Neural crest cell (in vitro differentiated cells): ENCODE results near the gene NBPF1. TPM values are rescaled to one million over a fixed set of nuclear protein-coding genes. Genes with fewer than 3 reads are reported as not detected.
"Not testable (repeated sequence)": the region's sequence is repeated elsewhere in the genome, so short reads cannot be mapped to it uniquely, and the experiment has no call there.

Experiments used
- DNase-seq: peaks from one replicate; pipeline ENCODE4 v3.0.0; 2021; ENCODE audit warnings: low read depth, mixed read lengths, low spot score
- H3K27ac Mint-ChIP-seq: one replicate; pipeline ENCODE4 v1.8.0; 2021; ENCODE audit warnings: mild to moderate bottlenecking, mixed read lengths; ENCODE audit not compliant: unreplicated experiment
- H3K27me3 Mint-ChIP-seq: 2 replicates; pipeline ENCODE4 v1.8.0; 2021; ENCODE audit warnings: low read depth, mild to moderate bottlenecking, mixed read lengths
- H3K36me3 Mint-ChIP-seq: 2 replicates; pipeline ENCODE4 v1.8.0; 2021; ENCODE audit warnings: low read depth, mild to moderate bottlenecking, mixed read lengths
- H3K4me1 Mint-ChIP-seq: 2 replicates; pipeline ENCODE4 v1.8.0; 2021; ENCODE audit warnings: mixed read lengths
- H3K4me3 Mint-ChIP-seq: one replicate; pipeline ENCODE4 v1.8.0; 2021; ENCODE audit warnings: mild to moderate bottlenecking, mixed read lengths
- H3K9me3 Mint-ChIP-seq: 2 replicates; pipeline ENCODE4 v1.8.0; 2021; ENCODE audit warnings: mixed read lengths
- total RNA-seq: library from RNA; stranded (reverse); gene quantifications from 2 replicates; pipeline ENCODE4 v1.2.1, GENCODE V29; 2021
- TF ChIP-seq, protein P1 (sequence below): fragments of 200-600 bp; sonication (generic); conservative IDR thresholded peaks from 2 replicates; pipeline ENCODE4 v1.5.0; 2021; ENCODE audit warnings: antibody characterized with exemption, mild to moderate bottlenecking

Gene NBPF1
- total RNA-seq, 1 donor from 2014 or later, result 129 TPM

DNA sequence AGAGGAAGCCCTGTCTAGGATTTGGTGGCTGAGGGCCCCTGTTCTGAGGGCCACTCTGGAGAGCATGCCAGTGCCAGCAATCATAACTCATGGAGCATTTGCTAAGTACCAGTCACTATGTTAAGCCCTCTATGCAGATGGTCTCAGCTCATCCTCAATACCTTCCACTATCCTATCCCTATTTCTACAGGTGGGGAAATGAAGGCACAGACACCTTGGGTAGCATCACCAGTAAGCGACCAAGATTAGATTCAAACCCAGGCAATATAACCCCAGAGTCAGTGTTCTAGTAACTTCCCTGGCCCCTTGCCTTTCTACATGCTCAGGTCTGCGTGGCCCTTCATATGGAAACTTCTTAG lies 7.9 kb upstream of the NBPF1 start:
- DNase-seq, result no peak
- TF ChIP-seq, protein P1, sequence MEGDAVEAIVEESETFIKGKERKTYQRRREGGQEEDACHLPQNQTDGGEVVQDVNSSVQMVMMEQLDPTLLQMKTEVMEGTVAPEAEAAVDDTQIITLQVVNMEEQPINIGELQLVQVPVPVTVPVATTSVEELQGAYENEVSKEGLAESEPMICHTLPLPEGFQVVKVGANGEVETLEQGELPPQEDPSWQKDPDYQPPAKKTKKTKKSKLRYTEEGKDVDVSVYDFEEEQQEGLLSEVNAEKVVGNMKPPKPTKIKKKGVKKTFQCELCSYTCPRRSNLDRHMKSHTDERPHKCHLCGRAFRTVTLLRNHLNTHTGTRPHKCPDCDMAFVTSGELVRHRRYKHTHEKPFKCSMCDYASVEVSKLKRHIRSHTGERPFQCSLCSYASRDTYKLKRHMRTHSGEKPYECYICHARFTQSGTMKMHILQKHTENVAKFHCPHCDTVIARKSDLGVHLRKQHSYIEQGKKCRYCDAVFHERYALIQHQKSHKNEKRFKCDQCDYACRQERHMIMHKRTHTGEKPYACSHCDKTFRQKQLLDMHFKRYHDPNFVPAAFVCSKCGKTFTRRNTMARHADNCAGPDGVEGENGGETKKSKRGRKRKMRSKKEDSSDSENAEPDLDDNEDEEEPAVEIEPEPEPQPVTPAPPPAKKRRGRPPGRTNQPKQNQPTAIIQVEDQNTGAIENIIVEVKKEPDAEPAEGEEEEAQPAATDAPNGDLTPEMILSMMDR, result peak; percentile 59
- H3K4me3 Mint-ChIP-seq, result no peak overlapping the region
- H3K27ac Mint-ChIP-seq, result no peak overlapping the region
- H3K27me3 Mint-ChIP-seq, result no peaks in the 10 kb centered on the region
- peaks cover 3% of the 10 kb centered on the region for H3K36me3 Mint-ChIP-seq
- no peaks in the 10 kb centered on the region for H3K4me1 Mint-ChIP-seq
- H3K9me3 Mint-ChIP-seq, result no peaks in the 10 kb centered on the region

DNA sequence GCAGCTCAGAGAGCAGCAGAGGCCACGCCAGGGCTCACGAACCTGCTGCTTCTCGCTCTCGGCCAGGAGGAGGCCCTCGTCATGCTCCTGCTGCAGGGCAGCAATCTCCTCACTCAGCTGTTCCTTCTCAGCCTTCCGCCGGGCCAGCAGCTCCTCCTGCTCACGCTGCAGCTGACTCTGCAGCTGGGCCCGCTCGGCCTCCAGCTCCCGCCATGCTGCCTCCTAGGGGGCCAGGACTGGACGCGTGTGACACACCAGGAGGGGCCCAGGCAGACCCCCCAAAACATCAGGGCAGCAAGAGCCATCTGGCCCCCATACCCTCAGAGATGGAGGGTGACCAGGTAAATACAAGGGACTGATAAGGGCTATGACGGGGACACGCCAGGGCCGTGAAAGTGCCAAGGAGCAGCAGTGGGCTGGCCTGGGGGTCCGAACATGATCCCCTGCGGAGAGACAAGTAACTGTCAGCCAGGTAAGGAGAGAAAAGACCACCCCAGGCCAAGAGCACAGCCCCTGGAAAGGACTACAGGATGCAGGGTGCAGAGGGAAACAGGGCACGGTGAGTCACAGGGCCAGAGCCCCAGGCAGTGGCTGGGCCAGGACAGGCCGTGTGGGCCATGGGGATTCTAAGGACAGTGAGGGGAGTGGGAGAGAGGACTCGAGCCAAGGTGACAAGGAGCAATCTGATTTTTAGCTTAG lies 6.6 kb upstream of the NBPF1 start:
- DNase-seq, H3K27ac Mint-ChIP-seq, H3K27me3 Mint-ChIP-seq, H3K4me1 Mint-ChIP-seq, H3K9me3 Mint-ChIP-seq, H3K4me3 Mint-ChIP-seq, H3K36me3 Mint-ChIP-seq: not testable (repeated sequence)

DNA sequence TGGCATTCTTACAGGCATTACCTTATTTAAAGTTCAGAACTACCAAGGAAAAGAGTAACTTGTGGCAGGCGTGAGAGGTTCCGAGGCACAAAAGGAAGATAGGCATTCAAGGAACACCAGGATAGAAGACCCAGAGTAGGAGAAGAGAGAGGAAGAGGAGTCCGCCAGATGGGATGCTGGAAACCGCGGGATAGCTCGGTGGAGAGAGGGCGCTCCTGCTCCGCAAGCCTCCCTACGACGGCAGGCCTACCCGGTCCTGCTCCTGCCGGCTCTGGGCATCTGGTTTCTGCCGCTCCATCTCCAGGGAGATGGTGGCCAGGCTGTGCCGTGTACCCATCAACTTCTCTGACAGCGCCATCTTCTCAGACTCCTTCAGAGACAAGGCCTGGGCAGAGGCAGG lies 5.4 kb upstream of the NBPF1 start:
- H3K4me3 Mint-ChIP-seq, result no peak overlapping the region
- H3K27me3 Mint-ChIP-seq, result no peaks in the 10 kb centered on the region
- no peak overlapping the region for H3K27ac Mint-ChIP-seq
- no peaks in the 10 kb centered on the region for H3K9me3 Mint-ChIP-seq
- no peaks in the 10 kb centered on the region for H3K4me1 Mint-ChIP-seq
- DNase-seq, result no peak
- H3K36me3 Mint-ChIP-seq, result no peaks in the 10 kb centered on the region
- TF ChIP-seq, protein P1, result no peak

DNA sequence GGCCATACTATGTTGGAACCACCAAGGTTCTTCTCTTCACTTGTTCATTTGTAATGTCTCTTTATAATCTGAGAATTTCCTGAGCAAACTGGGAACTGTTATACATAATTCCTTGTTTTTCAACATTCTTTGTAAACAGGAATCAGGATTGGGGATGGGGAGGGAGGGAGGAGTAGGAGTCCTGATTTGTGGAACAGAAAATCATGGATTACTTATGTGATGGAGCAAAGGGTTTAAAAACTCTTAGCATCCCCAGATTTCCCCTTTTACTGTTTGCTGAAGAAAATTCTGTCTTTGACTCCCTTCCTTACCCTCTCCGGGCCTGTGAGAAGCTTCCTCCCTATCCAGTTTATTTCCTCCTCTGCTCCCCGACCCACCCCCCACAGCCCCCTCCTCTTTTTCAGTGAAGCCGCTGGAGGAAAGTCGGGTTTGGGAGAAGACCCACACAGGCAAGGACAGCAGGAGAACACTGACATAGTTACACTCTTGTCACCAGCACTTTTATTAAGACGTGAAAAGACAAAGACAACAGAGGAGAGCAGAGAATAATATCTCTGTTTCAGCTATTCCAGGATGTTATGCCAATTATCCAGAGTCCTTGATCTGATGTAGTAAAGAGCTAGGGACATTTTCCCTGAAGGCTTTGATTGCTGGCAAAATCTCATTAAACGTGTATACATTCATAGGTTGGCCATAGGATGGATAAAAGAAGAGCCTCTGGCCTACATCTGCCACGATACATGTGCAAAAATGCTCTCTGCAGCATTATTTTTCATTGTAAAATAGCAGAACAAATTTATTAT lies 4.6 kb upstream of the NBPF1 start:
- TF ChIP-seq, protein P1, result no peak
- Mint-ChIP-seq H3K36me3 (no peaks in the 10 kb centered on the region), H3K27ac (no peak overlapping the region), H3K9me3 (no peaks in the 10 kb centered on the region), H3K4me3 (no peak overlapping the region), H3K4me1 (no peaks in the 10 kb centered on the region), H3K27me3 (no peaks in the 10 kb centered on the region)
- no peak for DNase-seq

DNA sequence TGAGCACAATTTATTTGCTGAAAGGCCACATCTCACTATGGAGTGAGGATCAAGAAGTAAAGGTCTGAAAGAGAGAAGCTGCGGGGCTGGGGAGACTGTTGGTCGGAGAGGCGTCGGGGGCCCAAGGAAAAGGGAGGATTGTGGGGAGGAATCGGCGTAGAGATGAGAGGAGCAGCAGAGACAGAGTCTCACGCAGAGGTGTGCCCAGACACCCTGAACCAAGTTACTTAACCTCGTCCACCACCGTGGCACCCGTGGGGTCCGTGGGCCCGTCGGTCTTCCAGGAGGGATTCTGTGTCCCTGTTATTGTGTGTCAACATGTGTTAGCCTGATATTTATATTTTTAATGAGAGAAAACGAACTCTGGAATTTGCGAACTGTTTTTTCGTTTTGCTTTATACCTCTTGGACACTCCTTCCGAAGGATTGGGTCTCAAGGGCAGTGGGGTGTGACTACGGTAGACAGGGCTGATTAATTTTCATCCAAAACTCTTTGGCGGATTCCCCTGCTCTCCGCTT lies 3.8 kb upstream of the NBPF1 start:
- H3K9me3 Mint-ChIP-seq, result no peaks in the 10 kb centered on the region
- DNase-seq, result no peak
- H3K4me1 Mint-ChIP-seq, result no peaks in the 10 kb centered on the region
- H3K4me3 Mint-ChIP-seq, result no peak overlapping the region
- no peaks in the 10 kb centered on the region for H3K27me3 Mint-ChIP-seq
- H3K27ac Mint-ChIP-seq, result no peak overlapping the region
- no peaks in the 10 kb centered on the region for H3K36me3 Mint-ChIP-seq
- TF ChIP-seq, protein P1, result no peak
